Bronchial epithelial cell (primary cell): ENCODE data around the gene GPRIN1. TPM values are rescaled to one million over a fixed set of nuclear protein-coding genes. Genes with fewer than 3 reads are reported as not detected.
A peak's percentile ranks its signal among the peaks of the same experiment; 100 is the strongest.

Experiments
- DNase-seq: peaks from one replicate; pipeline ENCODE4 v3.0.0-alpha.2; 2010; ENCODE audit warnings: low read depth
- FAIRE-seq: peaks from 2 replicates; lab custom pipeline; 2011; peaks lifted over from hg19 to GRCh38; lab: Jason Lieb, UNC
- H3K27me3 ChIP-seq: 2 replicates; pipeline ENCODE4 v1.5.1; 2011; ENCODE audit warnings: low read length; ENCODE audit not compliant: control insufficient read depth, insufficient read depth
- H3K36me3 ChIP-seq: 2 replicates; pipeline ENCODE4 v1.5.1; 2011; ENCODE audit warnings: low read length; ENCODE audit not compliant: control insufficient read depth, insufficient read depth
- H3K4me3 ChIP-seq: 2 replicates; pipeline ENCODE4 v1.5.1; 2011; ENCODE audit warnings: mild to moderate bottlenecking, low read depth, low read length, control low read depth
- CTCF ChIP-seq: IDR thresholded peaks from 2 replicates; pipeline ENCODE4 v1.5.1; 2011; ENCODE audit warnings: mild to moderate bottlenecking, moderate library complexity, low read length, control low read depth, inconsistent platforms; ENCODE audit not compliant: insufficient read depth, severe bottlenecking
- total RNA-seq: library from RNA; depleted of rRNA; stranded (reverse); fragments of >200 nt; gene quantifications from 2 replicates; pipeline ENCODE4 v1.2.1, GENCODE V29; 2014

The GPRIN1 gene
- total RNA-seq, 1 donor from 2014 or later: 1.6 TPM

DNA sequence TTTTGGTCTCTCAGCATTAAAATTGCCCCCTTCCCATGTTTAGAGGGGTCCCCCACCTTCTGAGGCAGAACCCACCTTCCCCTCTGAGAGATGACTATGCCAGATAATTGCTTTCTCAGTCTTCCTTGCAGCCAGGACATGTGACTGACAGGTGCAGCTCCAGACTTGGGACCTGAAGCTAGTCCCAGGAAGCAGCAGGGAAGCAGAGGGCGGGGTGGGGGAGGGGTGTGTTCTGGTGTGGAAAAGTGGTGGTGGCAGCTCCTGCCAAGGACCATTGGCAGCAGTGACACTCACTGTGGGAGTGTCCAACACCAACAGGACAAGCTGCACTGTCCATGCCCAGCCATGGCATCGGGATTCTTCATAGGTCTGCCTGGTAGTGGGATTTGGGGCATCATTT lies 22.8 kb upstream of the GPRIN1 start:
- Histone ChIP-seq H3K4me3 (no peak overlapping the region), H3K27me3 (peaks cover 18% of the 10 kb centered on the region), H3K36me3 (no peaks in the 10 kb centered on the region)
- TF ChIP-seq CTCF: no peak
- DNase-seq (no peak), FAIRE-seq (peak; percentile 28)

GRCh38 chr5:176631383-176632200 lies 21.6 kb upstream of the GPRIN1 start:
- no peak overlapping the region for H3K4me3 ChIP-seq
- H3K27me3 ChIP-seq: peaks cover 18% of the 10 kb centered on the region
- FAIRE-seq (peak; percentile 13), DNase-seq (no peak)
- TF ChIP-seq CTCF: no peak
- no peaks in the 10 kb centered on the region for H3K36me3 ChIP-seq

DNA sequence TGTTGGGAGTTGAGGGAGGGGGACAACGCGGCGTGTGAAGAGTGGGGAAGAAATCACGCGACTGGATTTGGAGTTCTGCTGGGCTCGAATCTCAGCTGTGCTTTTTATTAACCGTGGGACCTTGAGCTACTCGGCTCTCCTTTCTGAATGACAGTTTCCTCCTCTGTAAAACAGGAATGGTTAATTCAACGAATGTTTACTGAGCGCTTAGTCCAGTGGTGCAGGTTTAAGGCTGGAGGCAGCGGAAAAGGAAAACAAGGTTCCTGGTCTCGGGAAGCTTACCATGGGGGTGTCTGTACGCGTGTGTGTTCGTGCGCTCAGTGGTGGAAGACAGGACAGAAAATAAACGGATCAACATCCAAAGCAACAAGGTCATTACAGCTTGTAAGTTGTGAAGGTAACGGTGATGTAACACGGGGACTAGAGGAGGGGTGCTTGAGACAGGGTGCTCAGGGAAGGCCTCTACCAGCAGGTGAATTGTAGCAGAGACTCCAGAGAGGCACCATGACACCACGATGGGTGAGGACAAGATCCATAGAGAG lies 20.8 kb upstream of the GPRIN1 start:
- no peak for TF ChIP-seq CTCF
- H3K4me3 ChIP-seq: peak overlapping the region; percentile 19

GRCh38 chr5:176629853-176630680 lies 20.1 kb upstream of the GPRIN1 start, which contains the start of the genes EIF4E1B and SNCB:
EIF4E1B (plus strand) TSS chr5:176630675; CDS start chr5:176642788, 12,113 bp downstream.
SNCB (minus strand) TSS chr5:176630534; CDS start chr5:176629654, 880 bp downstream.
- H3K4me3 ChIP-seq: peak within 1 kb of the TSS; percentile 19
- no peak for TF ChIP-seq CTCF
- peak; percentile 28 for DNase-seq

More for the DNA sequence above, 20.8 kb upstream of the GPRIN1 start:
- FAIRE-seq: peak; percentile 66
- Histone ChIP-seq H3K27me3 (peaks cover 17% of the 10 kb centered on the region), H3K36me3 (no peaks in the 10 kb centered on the region)
- DNase-seq: no peak

GRCh38 chr5:176629317-176629852 lies 19.4 kb upstream of the GPRIN1 start:
- DNase-seq (no peak), FAIRE-seq (no peak)
- Histone ChIP-seq H3K4me3 (no peak overlapping the region), H3K27me3 (peaks cover 14% of the 10 kb centered on the region), H3K36me3 (no peaks in the 10 kb centered on the region)
- TF ChIP-seq CTCF: no peak

More at GRCh38 chr5:176629853-176630680, 20.1 kb upstream of the GPRIN1 start, which contains the start of the genes EIF4E1B and SNCB:
- Histone ChIP-seq H3K27me3 (peaks cover 15% of the 10 kb centered on the region), H3K36me3 (no peaks in the 10 kb centered on the region)
- FAIRE-seq: no peak
